NCI-H2196 (cell line): Measurements from ENCODE around the gene EXOC4.
"Not testable (repeated sequence)": the region's sequence is repeated elsewhere in the genome, so short reads cannot be mapped to it uniquely, and the experiment has no call there.

Source experiments
- DNase-seq: peaks from one replicate; lab custom pipeline; 2025; ENCODE audit not compliant: unreplicated experiment; lab: John Stamatoyannopoulos, UW

EXOC4 gene

DNA sequence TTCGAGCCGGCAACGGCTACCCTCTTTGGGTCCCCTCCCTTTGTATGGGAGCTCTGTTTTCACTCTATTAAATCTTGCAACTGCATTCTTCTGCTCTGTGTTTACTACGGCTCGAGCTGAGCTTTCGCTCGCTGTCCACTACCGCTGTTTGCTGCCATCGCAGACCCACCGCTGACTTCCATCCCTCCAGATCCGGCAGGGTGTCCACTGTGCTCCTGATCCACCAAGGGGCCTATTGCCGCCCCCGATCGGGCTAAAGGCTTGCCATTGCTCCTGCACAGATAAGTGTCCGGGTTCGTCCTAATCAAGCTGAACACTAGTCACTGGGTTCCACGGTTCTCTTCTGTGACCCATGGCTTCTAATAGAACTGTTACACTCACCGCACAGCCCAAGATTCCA is 653.7 kb downstream of the EXOC4 start:
- not testable (repeated sequence) for DNase-seq

DNA sequence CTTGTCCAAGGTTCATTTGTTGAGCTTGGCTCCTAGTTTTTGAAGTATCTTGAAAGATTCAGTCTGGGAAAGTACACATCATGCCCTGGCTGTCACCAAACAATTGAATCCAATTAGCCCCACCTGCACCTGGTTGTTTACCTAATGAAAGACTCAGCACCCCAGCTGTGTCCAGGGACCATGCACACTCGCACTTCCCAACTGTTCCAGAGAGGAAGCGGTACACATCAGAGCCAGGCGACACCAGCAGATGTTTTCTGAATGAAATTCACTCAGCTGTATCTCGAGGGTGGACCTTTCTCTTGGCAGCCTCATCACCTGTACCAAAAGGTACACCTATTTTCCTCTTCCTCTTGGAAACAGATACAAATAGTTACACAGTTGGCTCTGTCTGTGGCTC is 657.9 kb downstream of the EXOC4 start:
- DNase-seq, result no peak

DNA sequence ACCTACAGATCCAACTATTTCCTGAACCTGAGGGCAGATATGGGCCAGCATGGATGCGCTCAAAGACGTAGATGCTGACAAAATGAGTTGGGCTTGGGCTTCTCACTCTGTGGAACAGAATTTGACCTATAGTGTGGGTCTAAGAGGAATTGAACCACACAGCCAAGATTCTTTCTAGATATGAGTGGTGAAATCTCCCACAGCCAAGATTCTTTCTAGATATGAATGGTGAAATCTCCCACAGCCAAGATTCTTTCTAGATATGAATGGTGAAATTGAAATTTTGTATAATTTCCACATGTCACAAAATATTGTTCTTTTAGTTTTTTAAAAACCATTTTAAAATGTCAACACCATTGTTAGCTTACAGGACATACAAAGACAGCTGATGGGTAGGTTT is 658.8 kb downstream of the EXOC4 start:
- DNase-seq, result no peak

DNA sequence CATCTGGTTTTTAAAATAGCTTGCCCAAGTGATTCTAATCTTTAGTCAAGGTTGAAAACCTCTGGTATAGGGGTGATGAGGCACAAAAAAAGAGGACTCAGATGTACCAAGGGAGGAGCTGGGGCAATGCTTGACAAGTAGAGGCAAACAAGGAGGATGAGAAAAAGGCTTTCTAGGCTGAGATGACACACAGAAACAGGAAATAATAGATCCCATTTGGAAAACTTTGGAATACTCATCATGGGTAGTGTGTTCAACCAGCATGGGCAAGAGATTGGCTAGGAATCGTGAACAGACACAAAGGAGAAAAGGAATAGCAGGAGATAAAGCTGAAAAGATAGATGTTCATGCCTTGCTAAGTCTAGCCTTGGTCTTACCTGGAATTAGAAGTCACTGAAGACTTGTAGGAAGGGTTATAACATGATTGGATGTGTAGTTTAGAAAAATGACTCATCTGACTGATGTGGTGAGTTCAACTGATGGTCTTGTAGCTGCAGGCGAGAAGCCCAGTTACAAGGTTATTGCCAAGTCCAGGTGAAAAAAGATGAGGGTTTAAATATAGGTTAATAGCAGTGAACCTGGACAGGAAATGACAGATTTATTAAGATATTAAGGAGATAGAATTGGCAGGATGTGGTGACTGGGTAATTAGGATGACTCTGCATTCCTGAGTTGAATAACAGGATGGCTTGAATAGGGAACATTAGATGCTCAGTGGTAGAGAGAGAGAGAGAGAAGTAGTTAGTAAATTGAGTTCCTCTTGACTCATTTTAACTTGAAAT is 660.2 kb downstream of the EXOC4 start:
- no peak for DNase-seq

DNA sequence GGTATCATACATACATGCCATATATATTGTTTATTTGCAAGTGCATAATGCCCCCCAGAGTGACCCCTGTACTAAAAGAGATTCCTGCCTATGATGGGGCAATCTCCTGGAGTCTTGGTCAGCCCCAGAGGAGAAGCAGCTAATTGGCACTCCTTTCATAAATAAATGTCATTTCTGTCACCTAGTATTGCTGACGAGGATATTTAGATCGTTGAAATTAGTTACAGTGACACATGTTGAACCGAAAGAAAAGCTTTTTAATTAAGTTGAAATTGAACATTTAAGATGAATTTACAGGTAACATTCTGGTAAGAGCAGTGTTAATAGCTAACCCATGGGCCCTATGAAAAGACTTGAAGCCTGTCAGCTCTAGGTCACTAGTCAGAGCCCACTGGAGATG is 663.7 kb downstream of the EXOC4 start:
- no peak for DNase-seq

DNA sequence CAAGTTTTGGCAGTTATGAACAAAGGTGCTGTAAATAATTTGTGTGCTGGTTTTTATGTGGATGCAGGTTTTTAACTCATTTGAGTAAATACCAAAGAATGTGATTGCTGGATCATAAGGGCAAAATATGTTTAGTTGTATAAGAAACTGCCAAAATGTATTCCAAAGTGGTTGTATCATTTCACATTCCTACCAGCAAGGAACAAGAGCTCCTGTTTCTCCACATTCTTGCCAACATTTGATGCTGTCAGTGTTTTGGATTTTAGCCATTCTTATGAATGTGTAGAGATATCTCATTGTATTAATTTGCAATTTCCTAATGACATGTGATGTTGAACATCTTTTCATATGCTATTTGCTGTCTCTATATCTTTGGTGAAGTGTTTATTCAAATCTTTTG is 666.9 kb downstream of the EXOC4 start:
- no peak for DNase-seq

DNA sequence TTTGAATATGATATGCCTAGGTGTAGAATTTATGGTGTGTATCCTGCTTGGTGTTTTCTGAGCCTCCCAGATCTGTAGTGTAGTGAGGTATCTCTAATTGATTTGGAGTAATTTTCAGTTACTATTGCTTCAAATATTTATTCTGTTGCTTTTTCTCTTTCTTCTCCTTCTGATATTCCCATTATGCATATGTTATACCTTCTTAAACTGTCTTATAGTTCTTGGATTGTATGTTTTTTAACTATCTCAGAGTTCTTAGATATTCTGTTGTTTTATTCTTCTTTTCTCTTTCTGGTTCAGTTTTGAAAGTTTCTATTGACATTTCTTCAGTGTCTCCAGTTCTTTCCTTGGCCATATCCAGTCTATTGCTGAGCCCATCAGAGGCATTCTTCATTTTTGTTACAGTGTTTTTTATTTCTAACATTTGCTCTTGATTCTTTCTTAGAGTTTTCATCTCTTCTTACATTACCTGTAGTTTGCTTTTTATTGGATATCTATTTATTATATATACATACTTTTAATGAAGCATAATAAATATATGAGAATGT is 668.8 kb downstream of the EXOC4 start:
- no peak for DNase-seq

DNA sequence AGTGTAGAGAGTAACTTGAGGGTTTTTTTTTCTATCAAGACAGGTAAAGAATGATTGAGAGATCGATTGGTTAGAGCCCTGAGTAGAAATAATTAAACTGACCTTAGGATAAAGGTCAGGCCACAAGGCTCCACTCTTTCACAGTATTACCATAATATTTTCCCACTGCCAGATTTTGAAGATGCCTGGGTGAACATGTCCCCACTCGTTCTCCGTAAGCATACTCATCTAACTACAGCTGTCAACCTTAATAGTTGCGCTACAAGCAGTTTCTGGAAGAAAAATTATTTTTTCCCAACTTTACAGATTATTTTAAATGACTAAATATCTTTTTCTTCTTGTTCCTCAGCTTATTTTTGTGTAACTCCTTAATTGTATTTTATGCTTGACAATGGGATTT is 671.1 kb downstream of the EXOC4 start:
- no peak for DNase-seq

DNA sequence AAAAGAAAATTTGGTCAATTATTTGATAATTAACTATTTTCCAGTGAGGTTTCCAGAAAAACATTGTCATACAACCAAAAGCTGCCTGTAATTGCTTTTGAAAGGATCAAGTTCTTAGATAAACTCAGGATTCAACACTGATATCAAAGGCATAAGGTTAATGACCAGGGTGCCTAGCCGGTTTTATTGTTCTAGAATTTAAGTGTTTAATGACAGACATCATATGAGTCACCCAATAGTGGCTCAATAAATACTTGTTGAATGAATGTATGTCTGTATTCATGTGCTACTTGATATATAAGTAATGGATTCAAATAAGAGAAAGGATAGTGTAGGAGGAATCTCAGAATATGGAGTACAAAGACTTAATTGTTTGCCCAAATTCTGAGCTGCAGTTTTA is 678.2 kb downstream of the EXOC4 start:
- DNase-seq, result no peak

DNA sequence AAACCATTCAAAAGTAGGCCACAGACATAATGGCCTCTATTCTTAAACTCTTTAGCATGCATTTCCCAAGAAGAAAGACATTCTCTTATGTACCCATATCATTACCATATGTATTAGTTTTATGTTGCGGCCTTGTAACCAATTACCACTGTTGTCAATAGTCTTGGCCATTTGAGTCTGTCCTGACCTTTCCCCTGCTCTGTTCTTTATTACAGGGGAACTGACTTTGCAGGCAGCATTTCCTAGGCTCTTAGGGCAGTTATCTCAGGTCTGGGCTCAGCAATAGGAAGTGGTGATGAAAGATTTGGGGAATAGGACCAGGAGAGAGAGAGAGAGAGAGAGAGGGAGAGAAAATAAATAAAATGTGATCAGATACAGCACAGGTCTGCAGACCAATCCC is 679.7 kb downstream of the EXOC4 start:
- DNase-seq, result no peak

DNA sequence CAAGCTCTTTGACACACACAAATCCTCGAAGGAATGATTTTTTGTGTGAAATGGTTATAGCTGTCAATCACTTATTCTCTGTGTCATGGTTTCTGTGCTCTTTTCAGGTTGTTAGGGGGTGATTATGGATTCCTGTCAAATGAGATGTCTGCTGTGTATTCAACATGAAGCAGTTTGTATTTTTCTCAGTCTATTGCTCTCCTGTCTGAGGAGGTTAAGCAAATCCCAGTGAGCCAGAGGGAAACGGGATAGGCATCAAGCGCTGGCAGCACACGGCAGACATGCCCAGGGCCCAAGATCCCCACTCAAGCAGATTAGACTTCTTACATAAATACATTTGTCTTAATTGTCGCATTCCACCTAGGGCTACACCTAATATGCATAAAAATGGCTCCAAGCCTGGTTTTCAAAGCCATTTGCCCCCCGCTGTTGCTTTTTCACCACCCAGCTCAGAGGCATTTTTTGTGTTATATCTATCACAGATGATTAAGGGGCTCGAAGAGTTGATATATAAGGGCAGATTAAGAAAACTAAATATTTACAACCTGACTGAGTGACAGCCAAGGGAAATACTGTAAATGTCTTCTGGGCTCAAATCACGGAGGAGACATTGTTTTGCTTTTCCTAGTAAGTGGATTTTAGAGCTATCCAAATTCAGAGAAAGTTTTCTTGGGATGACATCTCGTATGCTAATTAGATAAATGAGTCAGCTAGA is 681.5 kb downstream of the EXOC4 start:
- no peak for DNase-seq

DNA sequence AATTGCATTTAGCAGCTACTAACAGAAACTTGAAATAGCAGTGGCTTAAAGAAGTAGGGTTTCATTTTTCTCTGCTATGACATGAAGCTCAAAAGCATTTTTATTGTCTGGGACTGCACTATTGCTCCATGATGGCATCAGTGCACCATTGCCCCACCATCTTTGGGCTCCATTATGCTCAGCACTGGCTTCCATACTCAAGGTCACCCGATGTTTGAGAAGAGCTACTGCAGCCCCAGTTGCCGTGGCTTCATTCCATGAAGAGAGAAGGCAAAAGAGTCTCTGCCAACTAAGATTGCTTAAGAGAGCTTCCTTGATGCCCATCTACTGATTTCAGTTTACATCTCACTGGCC is 682.1 kb downstream of the EXOC4 start:
- DNase-seq, result no peak

DNA sequence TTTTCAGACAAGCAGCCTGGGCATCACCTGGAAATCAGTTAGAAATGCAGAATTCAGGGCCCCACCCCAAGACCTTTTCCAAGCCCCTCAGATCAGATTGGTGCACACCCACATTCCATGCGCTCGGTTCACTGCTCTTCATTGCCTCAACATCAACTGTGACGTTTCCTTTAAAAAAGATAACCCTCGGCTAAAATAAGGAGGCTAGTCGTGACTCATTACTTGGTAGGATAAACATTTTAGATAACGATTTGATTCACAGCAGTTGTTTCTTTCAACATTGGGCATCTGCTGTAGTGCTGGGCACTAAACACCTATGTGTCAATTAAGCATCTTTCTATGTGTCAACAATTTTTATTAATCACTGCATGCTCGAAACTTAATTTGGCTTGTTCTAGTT is 683.2 kb downstream of the EXOC4 start:
- DNase-seq, result no peak

DNA sequence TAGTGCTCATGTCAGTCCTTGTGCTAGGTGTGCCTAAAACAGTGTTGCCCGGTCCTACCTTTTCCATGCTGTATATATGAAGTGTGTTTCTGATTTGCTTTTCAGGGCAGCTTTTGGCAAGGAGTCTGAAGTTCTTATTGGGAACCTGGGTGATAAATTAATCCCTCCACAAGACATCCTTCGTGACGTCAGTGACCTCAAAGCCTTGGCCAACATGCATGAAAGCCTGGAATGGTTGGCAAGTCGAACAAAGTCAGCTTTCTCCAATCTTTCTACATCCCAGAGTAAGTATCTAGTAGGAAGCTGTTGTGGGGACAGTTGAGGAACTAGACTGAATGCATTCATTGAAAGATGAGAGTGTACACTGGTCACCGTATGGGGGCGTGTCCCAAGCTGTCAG is 684.9 kb downstream of the EXOC4 start:
- DNase-seq, result no peak

DNA sequence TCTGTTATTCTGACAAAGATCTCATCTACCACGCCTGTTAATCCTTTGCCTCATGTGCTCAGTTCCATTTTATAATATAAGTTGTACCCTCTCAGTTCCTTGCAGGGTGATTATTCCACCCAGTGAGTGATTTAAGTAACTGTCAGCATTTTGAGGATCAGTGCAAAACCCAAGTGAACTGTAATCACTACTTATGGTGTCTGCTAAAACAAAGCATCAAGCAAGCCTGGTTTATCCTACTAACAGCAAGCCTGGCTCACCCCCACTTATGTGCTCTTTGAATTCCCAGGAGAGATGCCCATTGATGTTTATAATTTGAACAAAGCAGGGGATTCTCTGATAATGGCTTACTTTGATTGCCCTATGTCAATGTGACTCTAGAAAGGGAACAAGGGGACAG is 687.5 kb downstream of the EXOC4 start:
- DNase-seq, result no peak

DNA sequence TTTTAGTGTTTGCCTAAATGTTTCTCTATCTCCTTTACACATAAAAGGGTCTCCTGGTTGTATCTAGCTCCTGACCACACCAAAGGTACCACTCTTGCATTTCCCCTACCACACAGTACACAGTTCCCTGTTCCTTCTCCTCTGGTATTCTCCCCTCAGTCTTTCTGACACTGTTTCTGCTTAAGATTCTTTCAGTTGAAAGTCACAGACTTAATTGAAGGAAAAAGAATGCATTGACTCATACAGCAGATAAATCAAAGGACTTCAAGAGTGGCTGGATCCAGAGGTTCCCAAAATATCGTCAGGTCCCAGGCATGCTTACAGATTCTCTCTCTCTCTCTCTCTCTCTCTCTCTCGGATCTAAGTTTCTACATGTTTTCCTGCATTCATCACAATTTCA is 688.6 kb downstream of the EXOC4 start:
- DNase-seq, result no peak

DNA sequence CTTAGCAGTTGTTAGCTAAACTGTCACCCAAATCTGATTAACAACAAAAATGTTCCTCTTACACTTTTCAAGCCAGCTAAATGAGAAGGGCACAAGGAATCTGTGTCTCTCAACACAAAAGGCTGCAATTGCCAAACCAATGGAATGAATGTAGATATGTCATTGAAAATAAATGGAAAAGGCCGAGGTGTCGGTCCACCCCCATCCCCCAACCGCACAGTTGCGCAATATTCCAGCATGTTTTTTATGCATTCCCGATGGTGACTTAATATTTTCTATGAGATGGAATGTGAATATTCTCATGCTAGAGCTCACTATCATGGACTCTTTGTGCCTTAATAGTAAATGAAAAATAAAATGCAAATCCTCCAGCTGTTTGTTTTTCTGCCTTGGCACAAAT is 692.6 kb downstream of the EXOC4 start:
- DNase-seq, result no peak

DNA sequence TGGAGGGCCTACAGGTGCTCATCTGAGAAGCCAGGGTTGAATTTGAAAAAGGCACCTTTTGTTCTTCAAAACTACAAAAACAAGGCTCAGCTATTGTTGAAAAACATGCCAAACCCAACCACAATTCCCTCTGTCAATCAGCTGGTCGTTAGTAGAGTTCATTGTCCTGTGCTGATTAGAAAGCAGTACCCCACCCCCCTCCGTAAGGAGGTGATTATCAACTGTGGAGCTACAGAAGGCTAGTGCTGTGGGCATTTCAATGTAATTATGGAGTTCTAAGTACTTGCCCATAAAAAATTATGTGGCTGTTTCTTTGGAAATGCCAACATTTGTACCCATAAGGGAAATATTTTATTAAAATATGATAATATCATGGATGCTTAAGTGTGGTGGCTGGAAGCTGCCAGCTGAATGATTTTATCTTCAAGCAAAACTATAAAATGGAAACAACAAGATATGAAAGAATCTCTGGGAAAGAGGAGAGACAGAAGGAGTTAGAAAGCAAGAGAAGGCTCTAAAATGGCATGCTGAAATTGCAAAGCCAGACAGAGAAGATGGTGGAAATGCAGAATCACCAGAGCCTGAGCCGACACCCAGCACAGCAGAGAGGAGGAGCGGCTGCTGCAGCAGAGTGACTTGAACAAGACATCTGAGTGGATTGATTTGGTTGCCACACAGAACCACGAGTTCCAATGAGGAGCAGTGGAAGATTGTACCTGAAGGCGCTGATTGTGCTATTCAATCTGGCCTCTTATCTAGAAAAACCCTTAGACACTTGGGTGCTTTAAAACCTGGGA is 694.8 kb downstream of the EXOC4 start:
- DNase-seq, result no peak

DNA sequence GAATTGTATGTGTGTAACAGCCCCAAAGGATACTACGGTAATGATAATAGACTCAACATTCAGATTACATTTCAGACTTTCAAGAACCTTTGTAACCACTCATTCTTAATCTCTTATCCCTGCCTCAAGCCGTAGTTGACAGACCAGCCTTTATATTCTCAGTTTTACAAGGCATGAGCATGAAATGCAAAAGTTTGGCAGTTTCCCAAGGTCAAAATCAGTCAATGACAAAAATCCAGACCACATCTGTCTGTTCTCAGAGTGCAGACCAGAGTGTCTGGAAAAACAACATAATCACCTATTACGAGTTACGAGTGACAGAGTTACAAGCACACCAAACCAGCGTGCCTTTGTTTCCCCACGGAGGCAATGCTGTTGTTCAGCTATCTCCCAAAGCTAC is 695.7 kb downstream of the EXOC4 start:
- DNase-seq, result no peak

DNA sequence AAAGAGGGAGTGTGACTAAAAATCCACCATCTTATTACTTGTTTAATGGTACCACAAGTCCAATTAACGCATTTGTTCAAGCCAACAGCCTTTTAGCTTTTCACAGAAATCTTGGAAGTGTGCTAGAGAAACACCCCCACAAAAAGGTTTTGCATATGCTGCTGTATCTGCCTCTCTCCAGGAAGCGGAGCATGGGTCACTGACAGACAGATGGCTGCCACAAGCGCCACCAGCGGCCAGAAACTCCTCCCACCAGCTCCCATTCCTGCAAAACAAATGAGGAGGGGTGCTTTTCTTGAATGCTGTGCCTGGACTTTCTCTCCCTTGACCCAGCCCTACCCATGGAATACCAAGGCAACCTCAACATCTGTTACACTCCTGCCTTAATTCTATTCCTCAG is 698.0 kb downstream of the EXOC4 start:
- DNase-seq, result no peak

DNA sequence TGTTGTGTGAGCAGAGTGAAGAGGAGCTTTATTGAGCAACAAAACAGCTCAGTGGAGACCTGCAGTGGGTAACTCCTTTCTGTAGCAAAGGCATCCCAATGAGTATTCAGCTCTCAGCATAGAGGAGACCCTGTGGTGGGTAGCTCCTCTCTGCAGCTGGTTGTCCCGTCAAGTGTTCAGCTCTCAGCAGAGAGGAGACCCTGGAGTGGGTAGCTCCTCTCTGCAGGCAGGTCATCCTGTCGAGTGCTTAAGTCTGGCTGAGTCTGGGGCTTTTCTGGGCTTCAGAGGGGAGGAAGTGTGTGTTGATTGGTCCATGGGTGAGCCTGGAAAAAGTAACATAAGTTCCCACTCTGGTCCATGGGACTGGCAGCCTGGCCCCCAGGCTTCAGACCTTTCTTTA is 702.3 kb downstream of the EXOC4 start:
- no peak for DNase-seq

DNA sequence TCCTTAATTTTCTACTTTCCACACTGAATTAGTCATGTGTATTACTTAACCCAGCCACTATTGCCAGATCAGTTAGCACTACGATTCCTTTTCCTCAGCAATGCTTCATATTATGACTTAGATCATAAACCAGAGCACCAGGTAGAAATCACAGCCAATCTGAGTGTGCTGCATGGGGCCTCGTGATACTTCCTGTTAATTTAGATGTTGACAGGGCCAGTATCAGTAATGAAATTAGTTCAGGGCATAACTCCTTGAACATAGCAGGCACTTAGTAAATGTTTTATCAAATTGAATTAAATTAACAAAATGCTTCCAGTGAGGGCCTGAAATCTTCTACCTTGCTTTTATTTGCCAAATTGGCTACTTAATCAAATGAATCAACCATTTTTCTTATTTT is 705.0 kb downstream of the EXOC4 start:
- no peak for DNase-seq
